Prostate gland (tissue), 2 donors: Measurements from ENCODE around the gene ABTB1. TPM values are rescaled to one million over a fixed set of nuclear protein-coding genes. Genes with fewer than 3 reads are reported as not detected.

Experiments
- DNase-seq: peaks from one replicate; pipeline ENCODE4 v3.0.0-alpha.2; 2019; ENCODE audit warnings: low spot score
- H3K27ac ChIP-seq, 2 donors: fragments of 200-600 bp; sonication (generic); 2 replicates each; pipeline ENCODE4 v1.5.1; 2017 to 2019
- H3K27me3 ChIP-seq: fragments of 200-600 bp; sonication (generic); replicated peaks from 2 replicates; pipeline ENCODE4 v1.5.1; 2019; ENCODE audit not compliant: insufficient read depth
- H3K36me3 ChIP-seq, 2 donors: fragments of 200-600 bp; sonication (generic); 1 replicate in 1 of 2; 2 replicates in 1 of 2; pipeline versions ENCODE4 v1.5.1 to v1.8.1; 2017 to 2019
- H3K4me1 ChIP-seq: fragments of 200-600 bp; sonication (generic); replicated peaks from 2 replicates; pipeline ENCODE4 v1.5.1; 2019
- H3K4me3 ChIP-seq, 2 donors: fragments of 200-600 bp; sonication (generic); 2 replicates each; pipeline ENCODE4 v1.5.1; 2017 to 2019
- H3K9me3 ChIP-seq: fragments of 200-600 bp; sonication (generic); 2 replicates; pipeline ENCODE4 v1.5.1; 2017
- POLR2A ChIP-seq: fragments of 450-650 bp; IDR thresholded peaks from one replicate; pipeline ENCODE4 v1.6.1; 2016; ENCODE audit warnings: antibody characterized with exemption, mild to moderate bottlenecking
- POLR2AphosphoS5 ChIP-seq: sonication (generic); formaldehyde crosslinking; IDR thresholded peaks from one replicate; pipeline ENCODE4 v1.6.1; 2017; ENCODE audit warnings: antibody characterized with exemption
- WGBS: methylation state at CpG from one replicate; pipeline ENCODE4 v1.1.5; 2018; 5-methylcytosine and 5-hydroxymethylcytosine counted together
- intact Hi-C: fragments of 100-400 bp; cut with DNase I; formaldehyde crosslinking; loops from one replicate; pipeline ENCODE4 v1.14.2; 2022
- total RNA-seq, 2 donors: library from RNA; depleted of rRNA; stranded (reverse); fragments of >200 nt; gene quantifications; one replicate each; pipeline ENCODE4 v1.1.0, GENCODE V29; 2016
- TF ChIP-seq, protein P1 (sequence below), 4 experiments: fragments of 200-600 bp in 2 of 4; fragments of 450-650 bp in 2 of 4; sonication (generic) in 2 of 4; IDR thresholded peaks; 1 replicate in 3 of 4; 2 replicates in 1 of 4; pipeline ENCODE4 v1.5.1; 2016 to 2019; ENCODE audit warnings: antibody characterized with exemption in 4 of 4, mild to moderate bottlenecking in 2 of 4, moderate library complexity in 2 of 4

ABTB1 gene
- total RNA-seq, 2 donors from 2014 or later = 33.4 to 60.2 TPM

DNA sequence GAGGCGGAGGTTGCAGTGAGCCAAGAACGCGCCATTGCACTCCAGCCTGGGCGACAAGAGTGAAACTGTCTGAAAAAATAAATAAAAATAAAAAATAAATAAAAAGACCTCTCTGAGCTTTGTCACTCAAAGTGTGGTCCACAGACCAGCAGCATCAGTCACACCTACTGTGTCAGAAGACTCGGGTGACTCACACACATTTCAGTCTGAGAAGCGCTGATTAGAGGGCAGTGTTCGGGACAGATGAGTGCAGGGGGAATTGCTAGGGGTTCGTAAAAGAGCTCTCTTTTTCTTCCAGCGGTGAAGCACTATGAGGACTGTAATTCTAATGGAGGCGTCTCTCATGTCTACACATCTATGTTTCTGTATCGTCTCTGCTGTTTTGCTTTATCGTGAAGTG lies 38.1 kb upstream of the ABTB1 start:
- H3K4me3 ChIP-seq = no peak overlapping the region
- TF ChIP-seq, protein P1, sequence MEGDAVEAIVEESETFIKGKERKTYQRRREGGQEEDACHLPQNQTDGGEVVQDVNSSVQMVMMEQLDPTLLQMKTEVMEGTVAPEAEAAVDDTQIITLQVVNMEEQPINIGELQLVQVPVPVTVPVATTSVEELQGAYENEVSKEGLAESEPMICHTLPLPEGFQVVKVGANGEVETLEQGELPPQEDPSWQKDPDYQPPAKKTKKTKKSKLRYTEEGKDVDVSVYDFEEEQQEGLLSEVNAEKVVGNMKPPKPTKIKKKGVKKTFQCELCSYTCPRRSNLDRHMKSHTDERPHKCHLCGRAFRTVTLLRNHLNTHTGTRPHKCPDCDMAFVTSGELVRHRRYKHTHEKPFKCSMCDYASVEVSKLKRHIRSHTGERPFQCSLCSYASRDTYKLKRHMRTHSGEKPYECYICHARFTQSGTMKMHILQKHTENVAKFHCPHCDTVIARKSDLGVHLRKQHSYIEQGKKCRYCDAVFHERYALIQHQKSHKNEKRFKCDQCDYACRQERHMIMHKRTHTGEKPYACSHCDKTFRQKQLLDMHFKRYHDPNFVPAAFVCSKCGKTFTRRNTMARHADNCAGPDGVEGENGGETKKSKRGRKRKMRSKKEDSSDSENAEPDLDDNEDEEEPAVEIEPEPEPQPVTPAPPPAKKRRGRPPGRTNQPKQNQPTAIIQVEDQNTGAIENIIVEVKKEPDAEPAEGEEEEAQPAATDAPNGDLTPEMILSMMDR (IDR thresholded peaks at IDR 0.05) = no peak
- TF ChIP-seq POLR2A = no peak
- no peak for TF ChIP-seq POLR2AphosphoS5
- peaks cover 3% of the 10 kb centered on the region for H3K4me1 ChIP-seq
- no peaks in the 10 kb centered on the region for H3K36me3 ChIP-seq
- WGBS = 92% methylated on average over 12 of the region's 12 CpGs
- no peak for DNase-seq
- H3K27me3 ChIP-seq = no peaks in the 10 kb centered on the region
- intact Hi-C loops = no loop called here
- no peaks in the 10 kb centered on the region for H3K9me3 ChIP-seq
- no peak overlapping the region for H3K27ac ChIP-seq

DNA sequence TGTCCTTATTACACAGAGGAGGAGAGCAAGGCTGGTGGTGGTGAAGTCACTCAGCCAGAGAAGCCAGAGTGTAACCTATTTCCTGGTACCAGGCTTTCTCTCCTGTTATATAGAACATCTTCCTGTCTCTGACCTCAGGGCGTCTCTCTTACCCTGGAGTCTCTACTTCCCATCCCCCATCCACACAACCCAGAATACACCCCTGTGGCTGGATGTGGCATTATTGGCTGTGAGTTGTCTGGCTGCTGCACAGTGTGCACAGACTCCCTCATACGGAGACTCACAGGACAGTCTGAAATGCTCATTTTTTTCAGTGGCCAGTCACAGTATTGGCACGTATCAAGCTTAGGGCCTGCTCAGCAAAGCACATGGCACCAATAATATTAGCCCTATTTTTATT lies 35.2 kb upstream of the ABTB1 start:
- TF ChIP-seq POLR2A (no peak), POLR2AphosphoS5 (no peak)
- TF ChIP-seq, protein P1 (IDR thresholded peaks at IDR 0.05) = no peak
- H3K36me3 ChIP-seq = no peaks in the 10 kb centered on the region
- no peaks in the 10 kb centered on the region for H3K9me3 ChIP-seq
- H3K4me3 ChIP-seq = no peak overlapping the region
- intact Hi-C loops = no loop called here
- DNase-seq = no peak
- H3K4me1 ChIP-seq = no peaks in the 10 kb centered on the region
- no peak overlapping the region for H3K27ac ChIP-seq
- no peaks in the 10 kb centered on the region for H3K27me3 ChIP-seq
- 87% methylated on average over 3 of the region's 3 CpGs for WGBS

DNA sequence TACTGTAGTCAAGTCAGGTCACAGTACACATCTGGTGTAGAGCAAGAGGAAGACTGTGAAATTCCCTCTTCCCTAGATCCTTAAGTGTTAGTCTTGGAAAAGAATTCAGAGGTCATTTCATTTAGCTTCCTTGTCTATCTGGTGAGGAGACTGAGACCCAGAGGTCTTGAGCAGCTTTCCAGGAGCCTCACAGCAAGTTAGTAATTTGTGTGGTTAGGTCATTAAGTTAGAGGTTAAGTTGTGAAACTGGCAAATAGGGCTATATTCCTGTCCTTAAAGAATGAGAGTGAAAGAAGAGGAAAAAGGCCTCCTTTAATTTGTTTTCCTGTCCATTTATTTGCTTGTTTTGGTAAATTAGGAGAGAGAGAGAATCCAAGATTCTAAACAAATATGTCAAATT lies 34.8 kb upstream of the ABTB1 start:
- Histone ChIP-seq H3K27ac (no peak overlapping the region), H3K4me3 (no peak overlapping the region), H3K9me3 (no peaks in the 10 kb centered on the region), H3K36me3 (no peaks in the 10 kb centered on the region), H3K27me3 (no peaks in the 10 kb centered on the region), H3K4me1 (no peaks in the 10 kb centered on the region)
- TF ChIP-seq POLR2AphosphoS5 = no peak
- TF ChIP-seq, protein P1 (IDR thresholded peaks at IDR 0.05) = no peak
- TF ChIP-seq POLR2A = no peak
- intact Hi-C loops = no loop called here
- DNase-seq = no peak

DNA sequence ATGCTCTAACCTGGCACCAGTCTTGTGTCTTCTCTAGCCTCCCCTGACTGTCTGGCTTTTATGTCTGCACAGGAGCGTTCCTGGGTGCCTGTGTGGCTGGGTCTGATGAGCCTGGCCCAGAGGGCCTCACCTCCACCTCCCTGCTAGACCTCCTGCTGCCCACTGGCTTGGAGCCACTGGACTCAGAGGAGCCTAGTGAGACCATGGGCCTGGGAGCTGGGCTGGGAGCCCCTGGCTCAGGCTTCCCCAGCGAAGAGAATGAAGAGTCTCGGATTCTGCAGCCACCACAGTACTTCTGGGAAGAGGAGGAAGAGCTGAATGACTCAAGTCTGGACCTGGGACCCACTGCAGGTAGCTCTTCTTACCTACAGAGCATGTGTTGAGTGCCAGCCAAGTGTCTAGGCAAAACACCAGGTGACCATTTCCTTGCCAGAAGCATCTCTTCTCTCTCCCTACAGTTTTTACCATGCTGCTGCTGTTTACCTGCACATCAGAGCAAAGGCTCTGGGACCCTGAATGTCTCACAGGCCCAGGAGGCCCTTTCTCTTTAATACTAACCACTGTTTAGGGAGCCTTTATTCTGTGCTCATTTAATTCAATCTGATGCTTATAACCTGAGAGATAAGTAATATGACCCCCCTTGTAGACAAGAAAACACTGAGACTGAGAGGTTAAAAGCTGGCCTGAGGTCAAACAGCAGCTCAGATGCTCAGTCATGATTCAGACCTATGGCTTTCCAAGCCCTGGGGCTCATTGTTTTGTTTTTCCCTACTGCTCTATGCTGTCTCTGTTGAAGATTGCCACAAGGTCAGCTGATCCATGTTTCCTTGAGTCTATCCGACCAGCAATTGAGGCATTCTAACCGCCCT lies 33.3 kb upstream of the ABTB1 start:
- no peak overlapping the region for H3K27ac ChIP-seq
- H3K9me3 ChIP-seq = no peaks in the 10 kb centered on the region
- H3K27me3 ChIP-seq = no peaks in the 10 kb centered on the region
- DNase-seq = no peak
- intact Hi-C loops = no loop called here
- H3K36me3 ChIP-seq = no peaks in the 10 kb centered on the region
- no peaks in the 10 kb centered on the region for H3K4me1 ChIP-seq
- 86% methylated on average over 5 of the region's 5 CpGs for WGBS
- TF ChIP-seq, protein P1 (IDR thresholded peaks at IDR 0.05) = no peak
- TF ChIP-seq POLR2A = no peak
- H3K4me3 ChIP-seq = no peak overlapping the region

DNA sequence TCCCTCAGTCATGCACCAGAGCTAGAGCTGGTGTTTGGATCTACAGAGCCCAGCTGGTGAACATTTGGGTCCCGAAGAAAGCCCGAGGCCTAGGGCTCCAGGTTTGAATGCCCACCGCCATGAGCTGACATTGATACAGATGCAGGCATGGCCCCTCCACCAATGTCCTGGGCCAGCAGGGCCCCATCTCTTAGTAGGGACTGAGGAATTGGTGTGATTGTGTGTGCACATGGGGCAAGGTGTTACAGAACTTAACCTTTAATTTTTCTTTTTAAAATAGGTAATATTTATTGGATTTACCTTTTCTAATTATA lies 32.8 kb upstream of the ABTB1 start:
- whole genome bisulfite sequencing = 93% methylated on average over 3 of the region's 3 CpGs
- TF ChIP-seq, protein P1 (IDR thresholded peaks at IDR 0.05) = no peak
- TF ChIP-seq POLR2AphosphoS5 (no peak), POLR2A (no peak)
- H3K4me3 ChIP-seq = no peak overlapping the region
- DNase-seq = no peak
- H3K27ac ChIP-seq = no peak overlapping the region
- no peaks in the 10 kb centered on the region for H3K36me3 ChIP-seq
- intact Hi-C loops = no loop called here
- no peaks in the 10 kb centered on the region for H3K9me3 ChIP-seq
- no peaks in the 10 kb centered on the region for H3K4me1 ChIP-seq
- H3K27me3 ChIP-seq = no peaks in the 10 kb centered on the region
